ENCODE measurements around the gene HOXD3. TPM values are rescaled to one million over a fixed set of nuclear protein-coding genes. Genes with fewer than 3 reads are reported as not detected.

HOXD3 gene
- total RNA-seq, 1 donor, result not detected

- Histone ChIP-seq H3K4me3 (ENCODE audit: low read length) (no peak overlapping the region), H3K27me3 (ENCODE audit: insufficient read depth, low read length) (peaks cover 99% of the 10 kb centered on the region), H3K9me3 (ENCODE audit: low read depth, low read length) (no peaks in the 10 kb centered on the region), H3K4me1 (ENCODE audit: insufficient read depth, low read length) (no peaks in the 10 kb centered on the region)
Observed at GRCh38 chr2:176171351-176172006, 14.4 kb downstream of the HOXD3 start.

- Histone ChIP-seq H3K27me3 (ENCODE audit: insufficient read depth, low read length) (peaks cover 99% of the 10 kb centered on the region), H3K9me3 (ENCODE audit: low read depth, low read length) (no peaks in the 10 kb centered on the region), H3K4me1 (ENCODE audit: insufficient read depth, low read length) (no peaks in the 10 kb centered on the region), H3K4me3 (ENCODE audit: low read length) (no peak overlapping the region)
Observed at GRCh38 chr2:176172007-176172894, 15.1 kb downstream of the HOXD3 start.

- no peaks in the 10 kb centered on the region for H3K9me3 ChIP-seq (ENCODE audit: low read depth, low read length)
- H3K4me3 ChIP-seq (ENCODE audit: low read length), result no peak overlapping the region
- H3K4me1 ChIP-seq (ENCODE audit: insufficient read depth, low read length), result no peaks in the 10 kb centered on the region
- H3K27me3 ChIP-seq (ENCODE audit: insufficient read depth, low read length), result peaks cover 99% of the 10 kb centered on the region
Observed at GRCh38 chr2:176172895-176173566, 15.9 kb downstream of the HOXD3 start.

GRCh38 chr2:176173567-176174381 is 16.7 kb downstream of the HOXD3 start:
- no peaks in the 10 kb centered on the region for H3K4me1 ChIP-seq (ENCODE audit: insufficient read depth, low read length)
- no peak overlapping the region for H3K4me3 ChIP-seq (ENCODE audit: low read length)
- H3K27me3 ChIP-seq (ENCODE audit: insufficient read depth, low read length), result peaks cover 100% of the 10 kb centered on the region
- H3K9me3 ChIP-seq (ENCODE audit: low read depth, low read length), result no peaks in the 10 kb centered on the region

- Histone ChIP-seq H3K4me1 (ENCODE audit: insufficient read depth, low read length) (no peaks in the 10 kb centered on the region), H3K9me3 (ENCODE audit: low read depth, low read length) (no peaks in the 10 kb centered on the region), H3K4me3 (ENCODE audit: low read length) (no peak overlapping the region), H3K27me3 (ENCODE audit: insufficient read depth, low read length) (peaks cover 100% of the 10 kb centered on the region)
Observed at GRCh38 chr2:176174382-176174823, 17.3 kb downstream of the HOXD3 start.

GRCh38 chr2:176174824-176175708 is 18.0 kb downstream of the HOXD3 start:
- Histone ChIP-seq H3K27me3 (ENCODE audit: insufficient read depth, low read length) (peaks cover 100% of the 10 kb centered on the region), H3K9me3 (ENCODE audit: low read depth, low read length) (no peaks in the 10 kb centered on the region), H3K4me3 (ENCODE audit: low read length) (no peak overlapping the region), H3K4me1 (ENCODE audit: insufficient read depth, low read length) (no peaks in the 10 kb centered on the region)

GRCh38 chr2:176175709-176176607 is 18.9 kb downstream of the HOXD3 start:
- H3K4me3 ChIP-seq (ENCODE audit: low read length), result no peak overlapping the region
- peaks cover 100% of the 10 kb centered on the region for H3K27me3 ChIP-seq (ENCODE audit: insufficient read depth, low read length)
- H3K4me1 ChIP-seq (ENCODE audit: insufficient read depth, low read length), result no peaks in the 10 kb centered on the region
- H3K9me3 ChIP-seq (ENCODE audit: low read depth, low read length), result no peaks in the 10 kb centered on the region

GRCh38 chr2:176177580-176178037 is 20.5 kb downstream of the HOXD3 start:
- peaks cover 96% of the 10 kb centered on the region for H3K27me3 ChIP-seq (ENCODE audit: insufficient read depth, low read length)
- H3K9me3 ChIP-seq (ENCODE audit: low read depth, low read length), result no peaks in the 10 kb centered on the region
- H3K4me3 ChIP-seq (ENCODE audit: low read length), result no peak overlapping the region
- no peaks in the 10 kb centered on the region for H3K4me1 ChIP-seq (ENCODE audit: insufficient read depth, low read length)

- H3K4me3 ChIP-seq (ENCODE audit: low read length), result no peak overlapping the region
- H3K4me1 ChIP-seq (ENCODE audit: insufficient read depth, low read length), result no peaks in the 10 kb centered on the region
- H3K27me3 ChIP-seq (ENCODE audit: insufficient read depth, low read length), result peaks cover 96% of the 10 kb centered on the region
- H3K9me3 ChIP-seq (ENCODE audit: low read depth, low read length), result no peaks in the 10 kb centered on the region
Observed at GRCh38 chr2:176178038-176178756, 21.1 kb downstream of the HOXD3 start.

GRCh38 chr2:176178757-176179295 is 21.7 kb downstream of the HOXD3 start:
- H3K4me1 ChIP-seq (ENCODE audit: insufficient read depth, low read length), result no peaks in the 10 kb centered on the region
- peaks cover 96% of the 10 kb centered on the region for H3K27me3 ChIP-seq (ENCODE audit: insufficient read depth, low read length)
- H3K4me3 ChIP-seq (ENCODE audit: low read length), result no peak overlapping the region
- H3K9me3 ChIP-seq (ENCODE audit: low read depth, low read length), result no peaks in the 10 kb centered on the region

GRCh38 chr2:176181551-176181950 is 24.4 kb downstream of the HOXD3 start:
- H3K9me3 ChIP-seq (ENCODE audit: low read depth, low read length), result no peaks in the 10 kb centered on the region

GRCh38 chr2:176182671-176183070 is 25.6 kb downstream of the HOXD3 start:
- Histone ChIP-seq H3K9me3 (ENCODE audit: low read depth, low read length) (no peaks in the 10 kb centered on the region), H3K4me3 (ENCODE audit: low read length) (no peak overlapping the region), H3K4me1 (ENCODE audit: insufficient read depth, low read length) (no peaks in the 10 kb centered on the region), H3K27me3 (ENCODE audit: insufficient read depth, low read length) (peaks cover 92% of the 10 kb centered on the region)

More at GRCh38 chr2:176181551-176181950, 24.4 kb downstream of the HOXD3 start:
- peaks cover 93% of the 10 kb centered on the region for H3K27me3 ChIP-seq (ENCODE audit: insufficient read depth, low read length)
- H3K4me3 ChIP-seq (ENCODE audit: low read length), result no peak overlapping the region
- no peaks in the 10 kb centered on the region for H3K4me1 ChIP-seq (ENCODE audit: insufficient read depth, low read length)
